H54 (cell line): ENCODE results near the gene LRP1B.
"Not testable (repeated sequence)": the region's sequence is repeated elsewhere in the genome, so short reads cannot be mapped to it uniquely, and the experiment has no call there.

Experiments
- DNase-seq: peaks from one replicate; pipeline ENCODE4 v3.0.0; 2011; ENCODE audit warnings: low spot score, mixed read lengths; ENCODE audit not compliant: insufficient read length
- FAIRE-seq: peaks from 3 replicates; lab custom pipeline; 2011; peaks lifted over from hg19 to GRCh38; lab: Jason Lieb, UNC
- POLR2A ChIP-seq: IDR thresholded peaks from 2 replicates; pipeline ENCODE4 v1.6.1; 2011; ENCODE audit warnings: low read depth, mild to moderate bottlenecking, low read length

Gene LRP1B

GRCh38 chr2:140288213-140288612 lies 1842.6 kb downstream of the LRP1B start:
- DNase-seq = no peak
- no peak for TF ChIP-seq POLR2A
- FAIRE-seq = no peak

- DNase-seq = no peak
- TF ChIP-seq POLR2A = no peak
- no peak for FAIRE-seq
These were observed 1844.4 kb downstream of the LRP1B start for GRCh38 chr2:140286377-140286776.

- not testable (repeated sequence) for FAIRE-seq, DNase-seq
These were observed 1853.5 kb downstream of the LRP1B start for GRCh38 chr2:140277344-140277743.

GRCh38 chr2:140276661-140277060 lies 1854.2 kb downstream of the LRP1B start:
- no peak for TF ChIP-seq POLR2A
- no peak for FAIRE-seq
- DNase-seq = no peak

- no peak for DNase-seq
These were observed 1855.4 kb downstream of the LRP1B start for GRCh38 chr2:140275427-140275826.

GRCh38 chr2:140274891-140275290 lies 1855.9 kb downstream of the LRP1B start:
- FAIRE-seq (no peak), DNase-seq (no peak)
- no peak for TF ChIP-seq POLR2A

More at GRCh38 chr2:140275427-140275826, 1855.4 kb downstream of the LRP1B start:
- FAIRE-seq = no peak
- TF ChIP-seq POLR2A = no peak

- DNase-seq (no peak), FAIRE-seq (no peak)
- no peak for TF ChIP-seq POLR2A
These were observed 1856.9 kb downstream of the LRP1B start for GRCh38 chr2:140273958-140274357.

GRCh38 chr2:140273408-140273807 lies 1857.4 kb downstream of the LRP1B start:
- TF ChIP-seq POLR2A = no peak
- DNase-seq (no peak), FAIRE-seq (no peak)

- DNase-seq (no peak), FAIRE-seq (no peak)
- no peak for TF ChIP-seq POLR2A
These were observed 1860.6 kb downstream of the LRP1B start for GRCh38 chr2:140270224-140270623.

GRCh38 chr2:140269000-140269399 lies 1861.8 kb downstream of the LRP1B start:
- no peak for TF ChIP-seq POLR2A
- no peak for DNase-seq
- FAIRE-seq = no peak

GRCh38 chr2:140262908-140263307 lies 1867.9 kb downstream of the LRP1B start:
- DNase-seq (no peak), FAIRE-seq (no peak)
- no peak for TF ChIP-seq POLR2A

- DNase-seq (no peak), FAIRE-seq (no peak)
- TF ChIP-seq POLR2A = no peak
These were observed 1873.0 kb downstream of the LRP1B start for GRCh38 chr2:140257692-140258300.

- FAIRE-seq = no peak
- TF ChIP-seq POLR2A = no peak
These were observed 1874.7 kb downstream of the LRP1B start for GRCh38 chr2:140256080-140256479.

GRCh38 chr2:140249821-140250220 lies 1881.0 kb downstream of the LRP1B start:
- FAIRE-seq (no peak), DNase-seq (no peak)
- TF ChIP-seq POLR2A = no peak

More at GRCh38 chr2:140256080-140256479, 1874.7 kb downstream of the LRP1B start:
- DNase-seq = peak; percentile 1

GRCh38 chr2:140248623-140249022 lies 1882.2 kb downstream of the LRP1B start:
- DNase-seq (no peak), FAIRE-seq (no peak)
- TF ChIP-seq POLR2A = no peak
